Liver (tissue), 9 donors: ENCODE measurements around the gene PRIM1. TPM values are rescaled to one million over a fixed set of nuclear protein-coding genes. Genes with fewer than 3 reads are reported as not detected.

Experiments used
- DNase-seq: peaks from one replicate; pipeline ENCODE4 v3.0.0-alpha.2; 2017; ENCODE audit warnings: low spot score
- H3K27ac ChIP-seq, 2 donors: one replicate each; pipeline ENCODE4 v1.7.0; 2013; ENCODE audit warnings: inconsistent platforms in 2 of 2, low read length in 2 of 2, control low read depth in 1 of 2, low read depth in 1 of 2, mild to moderate bottlenecking in 1 of 2
- H3K27me3 ChIP-seq, 4 donors: one replicate each; pipeline versions ENCODE4 v1.6.1 to v1.7.0; 2013; ENCODE audit warnings: low read length in 3 of 4, inconsistent platforms in 1 of 4, mild to moderate bottlenecking in 1 of 4, moderate library complexity in 1 of 4; ENCODE audit not compliant: control insufficient read depth in 4 of 4, insufficient read depth in 4 of 4
- H3K36me3 ChIP-seq, 4 donors: one replicate each; pipeline versions ENCODE4 v1.6.1 to v1.7.0; 2013; ENCODE audit warnings: low read length in 3 of 4, mild to moderate bottlenecking in 3 of 4, low read depth in 1 of 4, moderate library complexity in 1 of 4; ENCODE audit not compliant: control insufficient read depth in 4 of 4, insufficient read depth in 3 of 4
- H3K4me1 ChIP-seq, 4 donors: one replicate each; pipeline versions ENCODE4 v1.6.1 to v1.7.0; 2013; ENCODE audit warnings: low read length in 3 of 4, mild to moderate bottlenecking in 3 of 4, moderate library complexity in 1 of 4; ENCODE audit not compliant: control insufficient read depth in 4 of 4, insufficient read depth in 4 of 4
- H3K4me3 ChIP-seq, 3 donors: one replicate each; pipeline versions ENCODE4 v1.6.1 to v1.7.0; 2013; ENCODE audit warnings: low read length in 3 of 3, control low read depth in 1 of 3, low read depth in 1 of 3, mild to moderate bottlenecking in 1 of 3
- H3K9ac ChIP-seq, 2 donors: one replicate each; pipeline ENCODE4 v1.7.0; 2013; ENCODE audit warnings: low read length in 2 of 2, mild to moderate bottlenecking in 2 of 2, moderate library complexity in 2 of 2, control low read depth in 1 of 2, low read depth in 1 of 2
- H3K9me3 ChIP-seq, 4 donors: one replicate each; pipeline versions ENCODE4 v1.6.1 to v1.7.0; 2013; ENCODE audit warnings: low read length in 3 of 4; ENCODE audit not compliant: control insufficient read depth in 4 of 4
- EGR1 ChIP-seq, 2 donors: IDR thresholded peaks; 2 replicates each; pipeline ENCODE4 v1.6.1; 2016 to 2018; ENCODE audit warnings: antibody characterized with exemption in 2 of 2, low read depth in 2 of 2
- FOXA1 ChIP-seq: IDR thresholded peaks from 2 replicates; pipeline ENCODE4 v1.6.1; 2016; ENCODE audit warnings: antibody characterized with exemption
- FOXA2 ChIP-seq: IDR thresholded peaks from 2 replicates; pipeline ENCODE4 v1.6.1; 2016; ENCODE audit warnings: antibody characterized with exemption
- GABPA ChIP-seq, 2 donors: IDR thresholded peaks in 1 of 2; conservative IDR thresholded peaks in 1 of 2; 2 replicates each; pipeline ENCODE4 v1.6.1; 2016; ENCODE audit warnings: antibody characterized with exemption in 2 of 2, mild to moderate bottlenecking in 1 of 2, moderate library complexity in 1 of 2
- HNF4A ChIP-seq, 2 donors: conservative IDR thresholded peaks; 2 replicates each; pipeline ENCODE4 v1.6.1; 2016; ENCODE audit warnings: antibody characterized with exemption in 2 of 2, mild to moderate bottlenecking in 2 of 2
- HNF4G ChIP-seq: IDR thresholded peaks from 2 replicates; pipeline ENCODE4 v1.6.1; 2016; ENCODE audit warnings: antibody characterized with exemption
- JUND ChIP-seq, 2 donors: IDR thresholded peaks; 2 replicates each; pipeline ENCODE4 v1.6.1; 2016; ENCODE audit warnings: antibody characterized with exemption in 2 of 2
- NR2F2 ChIP-seq: IDR thresholded peaks from 2 replicates; pipeline ENCODE4 v1.6.1; 2016; ENCODE audit warnings: antibody characterized with exemption
- RAD21 ChIP-seq, 2 donors: IDR thresholded peaks; 2 replicates each; pipeline ENCODE4 v1.6.1; 2016; ENCODE audit warnings: antibody characterized with exemption in 2 of 2, mild to moderate bottlenecking in 2 of 2
- RXRA ChIP-seq, 2 donors: IDR thresholded peaks; 2 replicates each; pipeline ENCODE4 v1.6.1; 2017 to 2018; ENCODE audit warnings: antibody characterized with exemption in 2 of 2, mild to moderate bottlenecking in 1 of 2
- SP1 ChIP-seq: IDR thresholded peaks from 2 replicates; pipeline ENCODE4 v1.6.1; 2018; ENCODE audit warnings: antibody characterized with exemption, mild to moderate bottlenecking
- TAF1 ChIP-seq: conservative IDR thresholded peaks from 2 replicates; pipeline ENCODE4 v1.6.1; 2016; ENCODE audit warnings: antibody characterized with exemption, mild to moderate bottlenecking
- YY1 ChIP-seq: IDR thresholded peaks from 2 replicates; pipeline ENCODE4 v1.6.1; 2016; ENCODE audit warnings: antibody characterized with exemption, mild to moderate bottlenecking
- WGBS: extraction: QIAGEN DNeasy Blood & Tissue Kit; methylation state at CpG from one replicate; pipeline ENCODE4 v1.1.7; 2013; 5-methylcytosine and 5-hydroxymethylcytosine counted together
- polyA plus RNA-seq, 2 donors: library from polyadenylated mRNA; stranded (reverse) in 1 of 2; unstranded in 1 of 2; fragments of 200-250 nt in 1 of 2; fragments of >200 nt in 1 of 2; fragmentation: Nextera tagmentation in 1 of 2; extraction: Ambion mirVana in 1 of 2; gene quantifications; one replicate each; pipeline versions ENCODE4 v1.2.1 to v1.2.3, GENCODE V29; 2013 to 2015
- total RNA-seq, 2 donors: library from RNA; depleted of rRNA; stranded (reverse); fragments of >200 nt; gene quantifications; one replicate each; pipeline ENCODE4 v1.2.3, GENCODE V29; 2014
- TF ChIP-seq, protein P1 (sequence below): fragments of 150-350 bp; IDR thresholded peaks from 2 replicates; pipeline ENCODE4 v1.5.1; 2017; ENCODE audit warnings: improper control_type of control experiment, low read depth, low read length; ENCODE audit not compliant: missing input control
- TF ChIP-seq, protein P2 (sequence below): IDR thresholded peaks from 2 replicates; pipeline ENCODE4 v1.6.1; 2016; ENCODE audit warnings: antibody characterized with exemption
- TF ChIP-seq, protein P3 (sequence below): IDR thresholded peaks from 2 replicates; pipeline ENCODE4 v1.6.1; 2016; ENCODE audit warnings: antibody characterized with exemption, mild to moderate bottlenecking
- TF ChIP-seq, protein P4 (sequence below): IDR thresholded peaks from 2 replicates; pipeline ENCODE4 v1.6.1; 2016; ENCODE audit warnings: antibody characterized with exemption
- TF ChIP-seq, protein P5 (sequence below): IDR thresholded peaks from 2 replicates; pipeline ENCODE4 v1.6.1; 2016; ENCODE audit warnings: antibody characterized with exemption
- donor health status: healthy.
- donor health status: healthy.
- donor health status: healthy.
- donor health status: healthy.
- donor health status: healthy.

PRIM1 gene
- total and polyA plus RNA-seq, 4 donors = 2.7 to 24.8 (median 5.4) TPM

DNA sequence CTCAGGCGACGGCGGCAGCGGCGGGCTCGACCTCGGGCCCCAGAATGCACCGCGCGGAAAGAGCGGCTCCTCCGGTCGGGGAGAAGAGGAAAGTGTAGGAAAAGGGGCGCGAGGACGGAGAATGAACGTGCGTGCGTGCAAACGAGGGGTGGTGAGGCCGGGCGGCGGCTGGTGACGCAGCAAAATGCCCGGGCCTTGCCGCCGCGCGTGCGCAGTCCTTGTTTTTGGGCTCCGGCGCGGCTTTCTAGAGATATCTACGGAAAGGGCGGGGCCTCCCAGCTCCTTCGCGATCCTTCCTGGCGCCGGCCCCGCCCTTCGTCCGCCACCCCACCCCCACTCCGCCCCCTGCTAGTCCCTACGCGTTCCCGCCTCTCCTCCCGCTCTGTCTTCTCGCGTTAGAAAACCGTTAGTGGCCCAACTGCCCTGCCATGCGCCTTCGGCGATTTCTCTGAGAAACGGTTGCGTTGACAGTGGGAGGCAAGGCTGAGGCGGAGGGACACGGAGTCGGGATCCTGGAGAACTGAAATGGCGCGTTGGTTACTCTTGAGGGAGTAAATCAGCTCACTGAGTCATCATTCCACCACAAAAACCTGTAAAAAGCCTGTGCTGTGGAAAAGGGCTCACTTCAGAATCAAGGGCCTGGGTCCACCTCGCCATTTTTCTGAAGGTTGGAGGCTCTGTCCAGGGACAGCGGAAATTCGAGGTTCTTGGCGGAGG is 63.8 kb downstream of the PRIM1 start, which contains the start of gene PTGES3:
Gene PTGES3 (minus strand): TSS at position 156 of the 717 bp plus-strand sequence. CDS start 285 bp downstream, outside the sequence.
- peaks cover 0 to 16% (median 4%) of the 10 kb centered on the region in 4 donors for H3K4me1 ChIP-seq
- peak; percentile 98 for DNase-seq
- under 1% methylated on average over 64 of the region's 64 CpGs for whole genome bisulfite sequencing

More for the DNA sequence above, 63.8 kb downstream of the PRIM1 start, which contains the start of gene PTGES3:
- Histone ChIP-seq H3K4me3 (peak within 1 kb of the TSS; percentile 75 to 95 (median 93)), H3K27ac (peak within 1 kb of the TSS; percentile 99 to 100), H3K9me3 (no peaks in the 10 kb centered on the region), H3K9ac (peak within 1 kb of the TSS; percentile 92 to 100), H3K36me3 (no peaks in the 10 kb centered on the region), H3K27me3 (no peaks in the 10 kb centered on the region)
- TF ChIP-seq, protein P1, sequence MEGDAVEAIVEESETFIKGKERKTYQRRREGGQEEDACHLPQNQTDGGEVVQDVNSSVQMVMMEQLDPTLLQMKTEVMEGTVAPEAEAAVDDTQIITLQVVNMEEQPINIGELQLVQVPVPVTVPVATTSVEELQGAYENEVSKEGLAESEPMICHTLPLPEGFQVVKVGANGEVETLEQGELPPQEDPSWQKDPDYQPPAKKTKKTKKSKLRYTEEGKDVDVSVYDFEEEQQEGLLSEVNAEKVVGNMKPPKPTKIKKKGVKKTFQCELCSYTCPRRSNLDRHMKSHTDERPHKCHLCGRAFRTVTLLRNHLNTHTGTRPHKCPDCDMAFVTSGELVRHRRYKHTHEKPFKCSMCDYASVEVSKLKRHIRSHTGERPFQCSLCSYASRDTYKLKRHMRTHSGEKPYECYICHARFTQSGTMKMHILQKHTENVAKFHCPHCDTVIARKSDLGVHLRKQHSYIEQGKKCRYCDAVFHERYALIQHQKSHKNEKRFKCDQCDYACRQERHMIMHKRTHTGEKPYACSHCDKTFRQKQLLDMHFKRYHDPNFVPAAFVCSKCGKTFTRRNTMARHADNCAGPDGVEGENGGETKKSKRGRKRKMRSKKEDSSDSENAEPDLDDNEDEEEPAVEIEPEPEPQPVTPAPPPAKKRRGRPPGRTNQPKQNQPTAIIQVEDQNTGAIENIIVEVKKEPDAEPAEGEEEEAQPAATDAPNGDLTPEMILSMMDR = no peak
- TF ChIP-seq FOXA2 (no peak), FOXA1 (no peak), JUND (IDR thresholded peaks at IDR 0.05) (peak in 1 of 2 donors; percentile 11), YY1 (peak; percentile 93), GABPA (IDR thresholded peaks at IDR 0.05 in 1 of 2, conservative IDR thresholded peaks at IDR 0.05 in 1 of 2) (peak in 1 of 2 donors; percentile 66), SP1 (peak; percentile 64), HNF4A (conservative IDR thresholded peaks at IDR 0.05) (no peak), TAF1 (peak; percentile 83), RAD21 (IDR thresholded peaks at IDR 0.05) (peak in 1 of 2 donors; percentile 34), NR2F2 (no peak), EGR1 (IDR thresholded peaks at IDR 0.05; ENCODE audit: low read depth in 2 of 2) (peak in 1 of 2 donors; percentile 74), RXRA (IDR thresholded peaks at IDR 0.05) (no peak), HNF4G (no peak)
- TF ChIP-seq, protein P2, sequence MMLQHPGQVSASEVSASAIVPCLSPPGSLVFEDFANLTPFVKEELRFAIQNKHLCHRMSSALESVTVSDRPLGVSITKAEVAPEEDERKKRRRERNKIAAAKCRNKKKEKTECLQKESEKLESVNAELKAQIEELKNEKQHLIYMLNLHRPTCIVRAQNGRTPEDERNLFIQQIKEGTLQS = no peak
- TF ChIP-seq, protein P3, sequence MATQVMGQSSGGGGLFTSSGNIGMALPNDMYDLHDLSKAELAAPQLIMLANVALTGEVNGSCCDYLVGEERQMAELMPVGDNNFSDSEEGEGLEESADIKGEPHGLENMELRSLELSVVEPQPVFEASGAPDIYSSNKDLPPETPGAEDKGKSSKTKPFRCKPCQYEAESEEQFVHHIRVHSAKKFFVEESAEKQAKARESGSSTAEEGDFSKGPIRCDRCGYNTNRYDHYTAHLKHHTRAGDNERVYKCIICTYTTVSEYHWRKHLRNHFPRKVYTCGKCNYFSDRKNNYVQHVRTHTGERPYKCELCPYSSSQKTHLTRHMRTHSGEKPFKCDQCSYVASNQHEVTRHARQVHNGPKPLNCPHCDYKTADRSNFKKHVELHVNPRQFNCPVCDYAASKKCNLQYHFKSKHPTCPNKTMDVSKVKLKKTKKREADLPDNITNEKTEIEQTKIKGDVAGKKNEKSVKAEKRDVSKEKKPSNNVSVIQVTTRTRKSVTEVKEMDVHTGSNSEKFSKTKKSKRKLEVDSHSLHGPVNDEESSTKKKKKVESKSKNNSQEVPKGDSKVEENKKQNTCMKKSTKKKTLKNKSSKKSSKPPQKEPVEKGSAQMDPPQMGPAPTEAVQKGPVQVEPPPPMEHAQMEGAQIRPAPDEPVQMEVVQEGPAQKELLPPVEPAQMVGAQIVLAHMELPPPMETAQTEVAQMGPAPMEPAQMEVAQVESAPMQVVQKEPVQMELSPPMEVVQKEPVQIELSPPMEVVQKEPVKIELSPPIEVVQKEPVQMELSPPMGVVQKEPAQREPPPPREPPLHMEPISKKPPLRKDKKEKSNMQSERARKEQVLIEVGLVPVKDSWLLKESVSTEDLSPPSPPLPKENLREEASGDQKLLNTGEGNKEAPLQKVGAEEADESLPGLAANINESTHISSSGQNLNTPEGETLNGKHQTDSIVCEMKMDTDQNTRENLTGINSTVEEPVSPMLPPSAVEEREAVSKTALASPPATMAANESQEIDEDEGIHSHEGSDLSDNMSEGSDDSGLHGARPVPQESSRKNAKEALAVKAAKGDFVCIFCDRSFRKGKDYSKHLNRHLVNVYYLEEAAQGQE = peak; percentile 89
- TF ChIP-seq, protein P4, sequence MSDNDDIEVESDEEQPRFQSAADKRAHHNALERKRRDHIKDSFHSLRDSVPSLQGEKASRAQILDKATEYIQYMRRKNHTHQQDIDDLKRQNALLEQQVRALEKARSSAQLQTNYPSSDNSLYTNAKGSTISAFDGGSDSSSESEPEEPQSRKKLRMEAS = peak; percentile 91
- TF ChIP-seq, protein P5, sequence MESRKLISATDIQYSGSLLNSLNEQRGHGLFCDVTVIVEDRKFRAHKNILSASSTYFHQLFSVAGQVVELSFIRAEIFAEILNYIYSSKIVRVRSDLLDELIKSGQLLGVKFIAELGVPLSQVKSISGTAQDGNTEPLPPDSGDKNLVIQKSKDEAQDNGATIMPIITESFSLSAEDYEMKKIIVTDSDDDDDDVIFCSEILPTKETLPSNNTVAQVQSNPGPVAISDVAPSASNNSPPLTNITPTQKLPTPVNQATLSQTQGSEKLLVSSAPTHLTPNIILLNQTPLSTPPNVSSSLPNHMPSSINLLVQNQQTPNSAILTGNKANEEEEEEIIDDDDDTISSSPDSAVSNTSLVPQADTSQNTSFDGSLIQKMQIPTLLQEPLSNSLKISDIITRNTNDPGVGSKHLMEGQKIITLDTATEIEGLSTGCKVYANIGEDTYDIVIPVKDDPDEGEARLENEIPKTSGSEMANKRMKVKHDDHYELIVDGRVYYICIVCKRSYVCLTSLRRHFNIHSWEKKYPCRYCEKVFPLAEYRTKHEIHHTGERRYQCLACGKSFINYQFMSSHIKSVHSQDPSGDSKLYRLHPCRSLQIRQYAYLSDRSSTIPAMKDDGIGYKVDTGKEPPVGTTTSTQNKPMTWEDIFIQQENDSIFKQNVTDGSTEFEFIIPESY = peak; percentile 98
